HEK293T (cell line): ENCODE measurements around the gene SLC7A10.
"Not testable (repeated sequence)": the region's sequence is repeated elsewhere in the genome, so short reads cannot be mapped to it uniquely, and the experiment has no call there.

Source experiments
- CTCF ChIA-PET: fragments of 350-600 bp; formaldehyde crosslinking; extraction: SDS; loops from one replicate; lab custom pipeline; 2021; ENCODE audit warnings: antibody characterized with exemption, inconsistent platforms; lab: Yijun Ruan, JAX
- POLR2A ChIA-PET: fragments of 350-600 bp; formaldehyde crosslinking; extraction: SDS; loops from one replicate; lab custom pipeline; 2020; ENCODE audit warnings: antibody characterized with exemption, inconsistent platforms; lab: Yijun Ruan, JAX
- DNase-seq: peaks from one replicate; pipeline ENCODE4 v3.0.0; 2012; ENCODE audit warnings: mixed read lengths; ENCODE audit errors: extremely low spot score
- ARNT ChIP-seq: fragments of 450-650 bp; IDR thresholded peaks from 2 replicates; pipeline ENCODE4 v1.6.1; 2017; ENCODE audit warnings: mild to moderate bottlenecking
- BHLHE40 ChIP-seq: fragments of 450-650 bp; IDR thresholded peaks from 2 replicates; pipeline ENCODE4 v1.6.1; 2016; ENCODE audit warnings: mild to moderate bottlenecking, moderate library complexity, borderline replicate concordance
- CTBP1 ChIP-seq: fragments of 450-650 bp; IDR thresholded peaks from 2 replicates; pipeline ENCODE4 v1.6.1; 2016; ENCODE audit warnings: borderline replicate concordance
- ELF4 ChIP-seq: fragments of 450-650 bp; IDR thresholded peaks from 2 replicates; pipeline ENCODE4 v1.6.1; 2017; ENCODE audit warnings: antibody characterized with exemption
- FOXA1 ChIP-seq: fragments of 450-650 bp; IDR thresholded peaks from 2 replicates; pipeline ENCODE4 v1.6.1; 2016; ENCODE audit warnings: mild to moderate bottlenecking
- FOXK2 ChIP-seq: fragments of 450-650 bp; IDR thresholded peaks from 2 replicates; pipeline ENCODE4 v1.6.1; 2016; ENCODE audit warnings: mild to moderate bottlenecking
- FOXM1 ChIP-seq: fragments of 450-650 bp; IDR thresholded peaks from 2 replicates; pipeline ENCODE4 v1.6.1; 2017; ENCODE audit warnings: mild to moderate bottlenecking, borderline replicate concordance
- HDGF ChIP-seq: fragments of 450-650 bp; IDR thresholded peaks from 2 replicates; pipeline ENCODE4 v1.6.1; 2017; ENCODE audit warnings: antibody characterized with exemption, borderline replicate concordance
- L3MBTL2 ChIP-seq: fragments of 450-650 bp; conservative IDR thresholded peaks from 2 replicates; pipeline ENCODE4 v1.6.1; 2016; ENCODE audit warnings: mild to moderate bottlenecking
- LEF1 ChIP-seq: fragments of 450-650 bp; IDR thresholded peaks from 2 replicates; pipeline ENCODE4 v1.6.1; 2017; ENCODE audit warnings: mild to moderate bottlenecking, borderline replicate concordance
- NFRKB ChIP-seq: fragments of 450-650 bp; IDR thresholded peaks from 2 replicates; pipeline ENCODE4 v1.6.1; 2016; ENCODE audit warnings: mild to moderate bottlenecking, moderate library complexity
- PKNOX1 ChIP-seq: fragments of 450-650 bp; IDR thresholded peaks from 2 replicates; pipeline ENCODE4 v1.6.1; 2016
- SP1 ChIP-seq: fragments of 450-650 bp; IDR thresholded peaks from 2 replicates; pipeline ENCODE4 v1.6.1; 2017
- SUZ12 ChIP-seq: fragments of 450-650 bp; IDR thresholded peaks from 2 replicates; pipeline ENCODE4 v1.6.1; 2016; ENCODE audit warnings: mild to moderate bottlenecking
- TARDBP ChIP-seq: fragments of 450-650 bp; IDR thresholded peaks from 2 replicates; pipeline ENCODE4 v1.6.1; 2016
- ZNF384 ChIP-seq: fragments of 450-650 bp; IDR thresholded peaks from 2 replicates; pipeline ENCODE4 v1.6.1; 2016

The SLC7A10 gene

GRCh38 chr19:33174186-33174585, 51.5 kb downstream of the SLC7A10 start:
- CTCF ChIA-PET = interaction anchor here (1.3 kb wide), 1 partner anchor 10 kb away, joined by 6 read pairs; no protein-coding TSS in a partner anchor
- DNase-seq = no peak
- POLR2A ChIA-PET = interaction anchor here (1.0 kb wide), 1 partner anchor 12 kb away, joined by 4 read pairs; no protein-coding TSS in a partner anchor
- TF ChIP-seq ZNF384 (no peak), FOXM1 (no peak), SP1 (no peak), PKNOX1 (no peak), SUZ12 (no peak), FOXK2 (no peak)

GRCh38 chr19:33171916-33172359, 53.7 kb downstream of the SLC7A10 start:
- TF ChIP-seq FOXA1 = no peak
- no peak for TF ChIP-seq SUZ12
- TF ChIP-seq FOXM1 = no peak
- no peak for TF ChIP-seq ARNT
- TF ChIP-seq SP1 = no peak
- ChIA-PET CTCF (interaction anchor here (1.0 kb wide), 1 partner anchor 12 kb away, joined by 6 read pairs; no protein-coding TSS in a partner anchor), POLR2A (no interaction called here)
- no peak for DNase-seq

- CTCF ChIA-PET = no interaction called here
These were observed 54.3 kb downstream of the SLC7A10 start for GRCh38 chr19:33171222-33171795.

GRCh38 chr19:33168528-33168927, 57.1 kb downstream of the SLC7A10 start:
- no peak for TF ChIP-seq ELF4
- no peak for TF ChIP-seq PKNOX1
- no peak for TF ChIP-seq LEF1
- no peak for TF ChIP-seq ZNF384
- TF ChIP-seq CTBP1 = no peak
- TF ChIP-seq L3MBTL2 = no peak
- no peak for TF ChIP-seq FOXK2
- ChIA-PET CTCF (no interaction called here), POLR2A (no interaction called here)
- no peak for DNase-seq

More at GRCh38 chr19:33171222-33171795, 54.3 kb downstream of the SLC7A10 start:
- TF ChIP-seq ZNF384 (no peak), SP1 (no peak)
- POLR2A ChIA-PET = no interaction called here
- DNase-seq = no peak

- ChIA-PET POLR2A (no interaction called here), CTCF (no interaction called here)
- no peak for TF ChIP-seq BHLHE40
- no peak for TF ChIP-seq SP1
- no peak for TF ChIP-seq HDGF
- no peak for TF ChIP-seq CTBP1
- TF ChIP-seq FOXK2 = no peak
- no peak for TF ChIP-seq ARNT
- no peak for TF ChIP-seq NFRKB
- no peak for TF ChIP-seq PKNOX1
- no peak for TF ChIP-seq FOXM1
- TF ChIP-seq L3MBTL2 = no peak
- TF ChIP-seq ZNF384 = no peak
- TF ChIP-seq LEF1 = no peak
- TF ChIP-seq FOXA1 = no peak
- TF ChIP-seq SUZ12 = no peak
- TF ChIP-seq ELF4 = no peak
- no peak for TF ChIP-seq TARDBP
- DNase-seq = no peak
These were observed 58.2 kb downstream of the SLC7A10 start for GRCh38 chr19:33167438-33167837.

- DNase-seq, POLR2A ChIA-PET, CTCF ChIA-PET: not testable (repeated sequence)
These were observed 59.6 kb downstream of the SLC7A10 start for GRCh38 chr19:33166037-33166436.

- no peak for DNase-seq
- ChIA-PET POLR2A (interaction anchor here (1.5 kb wide), 1 partner anchor 13 kb away, joined by 4 read pairs; no protein-coding TSS in a partner anchor), CTCF (no interaction called here)
- TF ChIP-seq FOXA1 (no peak), CTBP1 (no peak), ARNT (no peak), FOXK2 (no peak), BHLHE40 (no peak), ZNF384 (no peak), SP1 (no peak), TARDBP (no peak), LEF1 (no peak), PKNOX1 (no peak)
These were observed 62.2 kb downstream of the SLC7A10 start for GRCh38 chr19:33163481-33163880.
